ENCODE results near the gene KCNN3. TPM values are rescaled to one million over a fixed set of nuclear protein-coding genes. Genes with fewer than 3 reads are reported as not detected.

The KCNN3 gene
- total RNA-seq, 4 donors from 2014 or later = 3.6 to 17.0 (median 12.4) TPM

DNA sequence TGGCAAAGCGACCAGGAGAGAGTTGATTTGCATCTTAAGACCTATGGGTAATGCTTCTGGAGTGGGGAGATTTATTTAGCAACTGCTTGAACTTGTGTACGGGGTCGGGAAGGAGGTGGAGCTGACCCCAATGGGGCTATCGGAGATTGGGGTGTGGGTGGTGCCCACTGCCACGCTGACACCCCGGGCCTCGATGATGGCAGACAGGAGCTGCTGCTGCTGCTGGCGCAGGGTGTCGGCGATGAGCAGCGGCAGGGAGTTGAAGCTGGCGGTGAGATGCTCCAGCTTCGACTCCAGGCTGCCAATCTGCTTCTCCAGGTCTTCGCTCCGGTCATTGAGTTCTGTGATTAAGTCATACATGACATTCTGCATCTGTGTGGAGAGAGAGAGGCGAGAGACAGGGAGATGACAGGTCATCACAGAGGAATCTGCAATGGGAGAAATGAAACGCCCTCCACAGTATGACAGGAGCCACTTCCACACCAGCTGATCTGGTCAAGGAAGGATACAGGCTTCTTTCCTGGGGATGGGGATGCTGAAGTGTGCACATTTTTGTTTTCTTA is 162.1 kb downstream of the KCNN3 start:
- TF ChIP-seq, protein P1, sequence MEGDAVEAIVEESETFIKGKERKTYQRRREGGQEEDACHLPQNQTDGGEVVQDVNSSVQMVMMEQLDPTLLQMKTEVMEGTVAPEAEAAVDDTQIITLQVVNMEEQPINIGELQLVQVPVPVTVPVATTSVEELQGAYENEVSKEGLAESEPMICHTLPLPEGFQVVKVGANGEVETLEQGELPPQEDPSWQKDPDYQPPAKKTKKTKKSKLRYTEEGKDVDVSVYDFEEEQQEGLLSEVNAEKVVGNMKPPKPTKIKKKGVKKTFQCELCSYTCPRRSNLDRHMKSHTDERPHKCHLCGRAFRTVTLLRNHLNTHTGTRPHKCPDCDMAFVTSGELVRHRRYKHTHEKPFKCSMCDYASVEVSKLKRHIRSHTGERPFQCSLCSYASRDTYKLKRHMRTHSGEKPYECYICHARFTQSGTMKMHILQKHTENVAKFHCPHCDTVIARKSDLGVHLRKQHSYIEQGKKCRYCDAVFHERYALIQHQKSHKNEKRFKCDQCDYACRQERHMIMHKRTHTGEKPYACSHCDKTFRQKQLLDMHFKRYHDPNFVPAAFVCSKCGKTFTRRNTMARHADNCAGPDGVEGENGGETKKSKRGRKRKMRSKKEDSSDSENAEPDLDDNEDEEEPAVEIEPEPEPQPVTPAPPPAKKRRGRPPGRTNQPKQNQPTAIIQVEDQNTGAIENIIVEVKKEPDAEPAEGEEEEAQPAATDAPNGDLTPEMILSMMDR (IDR thresholded peaks at IDR 0.05) = no peak
- TF ChIP-seq POLR2A (IDR thresholded peaks at IDR 0.05; ENCODE audit: low read depth) = no peak
- TF ChIP-seq EP300 (IDR thresholded peaks at IDR 0.05) = no peak
- TF ChIP-seq POLR2AphosphoS5 (IDR thresholded peaks at IDR 0.05) = no peak
- no peak overlapping the region for H3K4me3 ChIP-seq
- no peaks in the 10 kb centered on the region for H3K9me3 ChIP-seq
- no peak for DNase-seq (ENCODE audit: extremely low spot score)
- no peak overlapping the region for H3K27ac ChIP-seq (replicated peaks in 1 of 4)
- H3K27me3 ChIP-seq = no peaks in the 10 kb centered on the region
- 86% methylated on average over 17 of the region's 17 CpGs for WGBS
- H3K4me1 ChIP-seq = peaks cover 0 to 6% (median 4%) of the 10 kb centered on the region in 4 donors
- intact Hi-C loops (cut with DNase I) = no loop called here
- H3K36me3 ChIP-seq = peaks cover 0 to 4% (median 0%) of the 10 kb centered on the region in 4 donors

GRCh38 chr1:154706851-154707250 is 163.2 kb downstream of the KCNN3 start:
- intact Hi-C loops (cut with DNase I) = no loop called here
- WGBS = 46% methylated on average over 1 of the region's 1 CpG
- no peak for DNase-seq (ENCODE audit: extremely low spot score)
- H3K27me3 ChIP-seq = no peaks in the 10 kb centered on the region
- no peaks in the 10 kb centered on the region for H3K9me3 ChIP-seq
- peaks cover 0 to 6% (median 4%) of the 10 kb centered on the region in 4 donors for H3K4me1 ChIP-seq
- no peak overlapping the region for H3K27ac ChIP-seq (replicated peaks in 1 of 4)
- no peaks in the 10 kb centered on the region for H3K36me3 ChIP-seq
- no peak overlapping the region for H3K4me3 ChIP-seq
- no peak for TF ChIP-seq POLR2A (IDR thresholded peaks at IDR 0.05; ENCODE audit: low read depth)
- TF ChIP-seq POLR2AphosphoS5 (IDR thresholded peaks at IDR 0.05) = no peak
- TF ChIP-seq EP300 (IDR thresholded peaks at IDR 0.05) = no peak
- TF ChIP-seq, protein P1 (IDR thresholded peaks at IDR 0.05) = no peak

GRCh38 chr1:154705544-154705943 is 164.5 kb downstream of the KCNN3 start:
- intact Hi-C loops (cut with DNase I) = no loop called here
- DNase-seq (ENCODE audit: extremely low spot score) = no peak

GRCh38 chr1:154703170-154703569 is 166.9 kb downstream of the KCNN3 start:
- Histone ChIP-seq H3K4me1 (peaks cover 5 to 11% (median 8%) of the 10 kb centered on the region in 4 donors), H3K4me3 (no peak overlapping the region), H3K27me3 (no peaks in the 10 kb centered on the region), H3K9me3 (no peaks in the 10 kb centered on the region), H3K36me3 (no peaks in the 10 kb centered on the region), H3K27ac (replicated peaks in 1 of 4) (no peak overlapping the region)
- no peak for TF ChIP-seq POLR2AphosphoS5 (IDR thresholded peaks at IDR 0.05)
- TF ChIP-seq, protein P1 (IDR thresholded peaks at IDR 0.05) = no peak
- TF ChIP-seq POLR2A (IDR thresholded peaks at IDR 0.05; ENCODE audit: low read depth) = no peak
- TF ChIP-seq EP300 (IDR thresholded peaks at IDR 0.05) = no peak
- 12% methylated on average over 5 of the region's 5 CpGs for WGBS
- intact Hi-C loops (cut with DNase I) = no loop called here
- DNase-seq (ENCODE audit: extremely low spot score) = no peak

More at GRCh38 chr1:154705544-154705943, 164.5 kb downstream of the KCNN3 start:
- Histone ChIP-seq H3K27ac (replicated peaks in 1 of 4) (no peak overlapping the region), H3K4me3 (no peak overlapping the region), H3K36me3 (no peaks in the 10 kb centered on the region), H3K27me3 (no peaks in the 10 kb centered on the region), H3K9me3 (no peaks in the 10 kb centered on the region), H3K4me1 (peaks cover 0 to 6% (median 4%) of the 10 kb centered on the region in 4 donors)
- TF ChIP-seq, protein P1 (IDR thresholded peaks at IDR 0.05) = no peak
- no peak for TF ChIP-seq EP300 (IDR thresholded peaks at IDR 0.05)
- WGBS = 90% methylated on average over 2 of the region's 2 CpGs

Measured in esophagus muscularis mucosa (tissue), 4 donors.